HG03558 (cell line): ENCODE data around the gene PANK4.

Experiments
- ATAC-seq: cut with Tn5 transposase; IDR thresholded peaks from one replicate; pipeline ENCODE4 v1.9.1; 2021; ENCODE audit warnings: moderate number of reproducible peaks; ENCODE audit not compliant: unreplicated experiment; ENCODE audit errors: extremely low read depth

PANK4 gene

GRCh38 chr1:2546515-2547209 is 20.3 kb upstream of the PANK4 start:
- ATAC-seq = no peak

- no peak for ATAC-seq
Measured at GRCh38 chr1:2545754-2546514, 19.5 kb upstream of the PANK4 start.

- no peak for ATAC-seq
Measured at GRCh38 chr1:2544875-2545640, 18.7 kb upstream of the PANK4 start.

- no peak for ATAC-seq
Measured at GRCh38 chr1:2544093-2544874, 17.9 kb upstream of the PANK4 start.

GRCh38 chr1:2543543-2544092 is 17.2 kb upstream of the PANK4 start:
- ATAC-seq = no peak

GRCh38 chr1:2542246-2542915 is 16.0 kb upstream of the PANK4 start:
- ATAC-seq = no peak

- ATAC-seq = no peak
Measured at GRCh38 chr1:2541619-2542245, 15.3 kb upstream of the PANK4 start.

GRCh38 chr1:2540816-2541492 is 14.6 kb upstream of the PANK4 start:
- no peak for ATAC-seq

- ATAC-seq = no peak
Measured at GRCh38 chr1:2539312-2539907, 13.0 kb upstream of the PANK4 start.

GRCh38 chr1:2538872-2539271 is 12.5 kb upstream of the PANK4 start:
- no peak for ATAC-seq

GRCh38 chr1:2538376-2538775 is 12.0 kb upstream of the PANK4 start:
- no peak for ATAC-seq

GRCh38 chr1:2537784-2538115 is 11.4 kb upstream of the PANK4 start:
- no peak for ATAC-seq

GRCh38 chr1:2535981-2536380 is 9.6 kb upstream of the PANK4 start:
- no peak for ATAC-seq

- ATAC-seq = no peak
Measured at GRCh38 chr1:2535455-2535854, 9.1 kb upstream of the PANK4 start.

- no peak for ATAC-seq
Measured at GRCh38 chr1:2534687-2535441, 8.5 kb upstream of the PANK4 start.

GRCh38 chr1:2534315-2534686 is 7.9 kb upstream of the PANK4 start:
- ATAC-seq = no peak

GRCh38 chr1:2533365-2533764 is 7.0 kb upstream of the PANK4 start:
- ATAC-seq = no peak
